IPS DF 19.7 (cell line): ENCODE measurements around the gene MYBBP1A.

Experiments used
- DNase-seq: peaks from one replicate; pipeline ENCODE4 v3.0.0-alpha.2; 2013; ENCODE audit warnings: low read depth, low spot score

MYBBP1A gene

DNA sequence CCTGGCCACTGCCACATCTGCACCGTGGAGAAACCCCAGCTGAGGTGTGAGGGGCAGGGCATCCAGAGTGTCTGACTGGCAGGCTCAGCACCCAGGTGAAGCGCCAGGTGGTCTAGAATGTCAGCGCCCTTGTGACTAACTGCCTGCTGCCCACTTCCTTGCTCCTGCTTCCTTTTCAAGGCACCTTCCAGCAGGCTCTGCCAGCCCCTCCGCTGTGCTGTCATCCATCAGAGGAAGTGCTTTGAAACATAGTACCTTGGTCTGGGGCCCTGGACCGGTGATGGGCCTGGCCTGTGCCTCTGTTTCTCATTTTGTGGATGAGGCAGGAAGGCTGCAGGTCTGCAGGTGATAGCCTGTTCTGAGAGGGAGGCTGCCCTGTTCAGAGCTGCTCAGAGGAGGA lies 51.0 kb downstream of the MYBBP1A start:
- DNase-seq, result no peak

DNA sequence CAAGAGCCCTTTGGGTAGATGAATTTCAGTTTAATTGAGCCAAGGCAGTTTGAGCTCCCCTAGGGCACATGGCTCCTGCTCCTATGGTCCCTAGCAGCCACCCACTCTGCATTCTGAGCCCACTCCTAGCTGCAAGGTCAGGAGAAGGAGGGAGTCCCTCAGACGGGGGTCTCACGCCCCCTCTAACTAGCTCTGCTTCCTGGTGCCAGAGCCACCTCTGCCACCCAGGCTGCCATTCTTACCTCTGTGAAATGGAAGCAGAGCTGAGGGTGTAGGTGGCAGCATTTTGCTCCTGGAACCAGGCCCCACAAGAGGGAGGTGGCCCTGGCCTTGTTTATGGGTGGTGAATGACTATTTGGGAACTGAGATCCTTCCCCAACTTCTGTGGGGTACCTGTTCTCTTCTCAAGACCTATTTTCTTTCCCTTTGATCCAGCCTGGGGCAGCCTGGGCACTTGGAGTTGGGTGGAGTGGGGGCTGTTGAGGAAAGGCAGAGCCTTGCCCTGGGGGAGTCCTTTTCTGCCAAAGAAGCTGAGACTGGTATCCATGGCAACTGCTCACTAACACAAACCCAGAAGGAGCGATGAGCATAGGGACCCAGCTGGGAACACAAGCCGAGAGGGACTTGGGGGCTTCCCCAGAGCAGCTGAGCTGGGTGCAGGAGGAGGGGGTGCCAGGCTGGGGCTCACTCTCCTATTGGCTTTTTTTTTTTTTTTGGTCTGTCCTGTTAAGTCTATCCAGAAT lies 51.7 kb downstream of the MYBBP1A start:
- no peak for DNase-seq

DNA sequence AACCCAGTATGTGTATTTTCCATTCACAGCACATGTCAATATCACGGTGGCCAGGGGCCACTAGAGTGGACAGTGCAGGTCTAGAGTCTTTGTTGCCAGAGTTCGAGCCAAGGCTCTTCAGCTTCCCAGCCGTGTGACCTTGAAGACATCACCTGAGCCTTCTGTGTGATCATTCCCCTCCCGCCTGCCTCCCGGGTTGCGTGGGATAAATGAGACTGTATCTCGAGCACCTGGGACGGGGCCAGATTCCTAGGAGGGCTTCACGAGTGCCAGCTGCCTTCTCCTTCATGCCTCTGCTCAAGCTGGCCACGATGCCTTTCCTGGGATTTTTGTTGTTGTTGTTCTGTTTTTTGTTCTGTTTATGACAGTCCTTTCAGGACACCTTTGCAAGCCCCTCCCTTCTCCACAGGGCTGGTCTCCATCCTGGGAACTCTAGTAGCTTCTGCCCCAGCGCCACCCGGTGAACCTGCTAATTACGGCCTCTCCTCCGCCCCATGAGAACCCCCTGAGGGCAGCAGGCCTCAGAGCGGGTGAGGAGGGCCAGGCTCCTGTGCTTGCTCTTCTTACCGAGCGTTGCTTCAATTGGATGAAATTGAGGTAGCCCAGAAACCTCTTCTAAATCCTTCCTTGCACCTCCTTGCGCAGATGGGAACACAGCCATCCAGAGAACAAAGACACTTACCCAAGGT lies 52.6 kb downstream of the MYBBP1A start:
- DNase-seq, result no peak

- DNase-seq, result no peak
These were observed 53.8 kb downstream of the MYBBP1A start for GRCh38 chr17:4501295-4501949.

DNA sequence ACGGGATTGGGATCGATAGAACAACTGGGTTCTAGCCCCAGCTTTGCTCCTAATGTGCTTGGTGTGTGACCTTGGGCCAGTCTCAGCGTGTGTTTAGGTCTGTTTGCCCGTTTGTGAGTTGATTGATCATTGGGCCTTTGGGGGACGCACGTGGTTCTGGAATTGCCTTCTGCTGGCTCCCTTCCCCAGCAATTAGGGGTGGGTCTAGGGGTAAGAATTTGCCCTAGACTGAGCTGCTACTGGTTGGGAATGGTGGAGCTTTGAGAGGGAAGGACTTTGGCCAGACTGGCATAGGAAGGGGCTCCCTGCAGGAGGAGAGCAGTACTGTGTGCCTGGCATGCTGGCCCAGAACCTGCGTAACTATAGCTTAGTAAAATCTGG lies 55.0 kb downstream of the MYBBP1A start:
- DNase-seq, result no peak

DNA sequence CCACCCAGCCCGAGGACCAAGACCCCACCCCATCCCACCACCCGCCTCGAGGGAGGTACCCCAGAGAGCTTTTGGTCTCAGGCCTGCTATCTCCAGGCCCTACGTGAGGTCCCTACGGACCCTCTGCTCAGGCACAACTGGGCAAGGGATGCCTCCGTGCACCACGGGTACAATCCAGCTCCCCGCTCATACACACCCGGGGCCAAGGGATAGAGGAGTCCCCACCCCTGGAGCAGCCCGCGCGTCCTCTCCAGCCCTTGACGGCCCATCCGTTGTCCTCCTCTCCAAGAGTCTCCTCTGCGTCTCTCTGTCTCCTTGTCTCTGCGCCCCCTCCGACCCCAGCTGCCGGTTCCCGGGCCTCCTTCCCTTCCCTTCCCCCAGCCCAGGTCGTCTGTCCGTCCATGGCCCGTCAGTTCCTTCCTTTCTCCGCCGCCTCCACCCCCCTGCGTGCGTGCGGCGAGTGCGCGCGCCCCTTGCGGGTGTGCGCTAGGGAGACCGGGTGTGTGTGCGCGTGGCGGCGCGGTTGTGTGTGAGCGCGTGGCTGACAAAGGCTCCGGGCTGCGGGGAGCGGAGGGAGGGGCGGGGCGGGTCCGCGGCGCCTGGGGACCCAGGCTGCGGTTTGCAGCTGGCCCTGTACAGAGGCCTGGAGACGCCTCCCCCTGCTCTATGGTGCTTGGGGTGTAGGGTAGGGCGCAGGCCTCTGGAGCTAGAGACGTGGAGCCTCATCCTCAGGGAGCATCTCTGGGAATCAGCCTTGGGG lies 55.6 kb downstream of the MYBBP1A start:
- no peak for DNase-seq

DNA sequence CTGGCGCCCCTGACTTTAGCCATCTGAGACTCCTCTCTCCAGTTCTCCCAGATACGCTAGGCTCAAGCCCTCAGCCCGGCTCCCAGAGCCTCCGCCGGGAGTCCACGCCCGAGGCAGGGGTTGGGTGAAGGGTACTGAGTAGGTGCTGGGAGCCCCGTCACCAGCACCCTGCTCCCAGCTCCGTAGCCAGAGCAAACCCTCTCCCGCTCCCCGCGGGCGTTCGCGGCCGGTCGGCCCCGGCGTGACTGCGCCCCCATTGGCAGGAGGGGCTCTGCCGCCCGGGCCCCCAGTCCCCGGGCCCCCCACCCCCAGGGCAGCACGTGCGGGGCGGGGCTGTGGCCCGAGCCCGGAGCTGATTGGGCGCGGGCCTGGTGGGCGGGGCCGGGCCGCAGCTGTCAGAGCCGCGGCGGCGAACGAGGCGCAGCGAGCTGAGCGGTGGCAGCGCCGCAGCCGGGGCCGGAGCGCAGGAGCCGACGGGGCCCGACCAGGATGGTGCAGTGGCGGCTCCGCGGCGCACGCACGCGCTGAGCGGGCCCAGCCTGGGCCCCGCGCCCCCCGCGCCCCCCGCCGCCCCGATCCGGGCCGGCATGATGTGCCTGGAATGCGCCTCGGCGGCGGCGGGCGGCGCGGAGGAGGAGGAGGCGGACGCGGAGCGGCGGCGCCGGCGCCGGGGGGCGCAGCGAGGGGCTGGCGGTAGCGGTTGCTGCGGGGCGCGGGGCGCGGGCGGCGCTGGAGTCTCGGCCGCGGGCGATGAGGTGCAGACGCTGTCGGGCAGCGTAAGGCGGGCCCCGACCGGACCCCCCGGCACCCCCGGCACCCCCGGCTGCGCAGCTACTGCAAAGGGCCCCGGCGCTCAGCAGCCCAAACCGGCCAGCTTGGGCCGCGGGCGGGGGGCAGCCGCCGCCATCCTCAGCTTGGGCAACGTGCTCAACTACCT lies 56.5 kb downstream of the MYBBP1A start, which contains the start of gene SPNS2:
SPNS2 (plus strand) TSS at position 421 of the 937 bp plus-strand sequence; CDS start at position 588, 167 bp downstream.
- DNase-seq, result no peak

DNA sequence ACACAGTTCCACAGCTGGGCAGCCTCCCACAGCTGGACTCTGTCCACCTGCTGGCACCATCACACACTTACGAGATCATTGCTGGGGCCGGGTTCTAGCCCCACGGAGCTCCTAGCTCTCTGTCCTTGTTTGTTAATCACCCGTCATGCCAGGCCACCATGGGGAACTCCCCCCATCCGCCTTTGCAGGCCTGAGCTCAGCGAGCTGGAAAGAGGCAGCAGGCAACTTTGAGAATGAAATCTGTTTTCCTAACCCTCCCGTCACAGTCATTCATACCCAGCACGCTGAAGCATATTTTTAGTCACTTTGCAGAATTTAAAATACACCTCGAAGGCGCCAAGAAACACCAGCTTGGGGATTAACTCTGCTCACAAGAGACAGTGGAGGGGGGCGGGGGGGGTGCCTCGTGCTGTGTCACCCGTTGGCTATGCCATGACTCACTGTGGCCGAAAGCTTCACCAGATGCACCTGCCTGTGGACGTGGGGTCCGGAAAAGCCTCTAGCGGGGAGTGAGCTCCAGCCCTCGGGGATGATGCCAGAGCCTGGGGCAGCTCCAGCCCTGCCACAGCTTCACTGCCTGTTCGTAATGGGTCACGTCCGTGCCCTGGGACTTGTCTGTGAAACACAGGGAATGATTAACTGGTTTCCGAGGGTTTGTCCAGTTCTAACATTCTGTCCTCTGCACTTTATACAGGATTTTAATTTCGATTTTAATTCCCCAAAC lies 57.9 kb downstream of the MYBBP1A start:
- DNase-seq, result no peak

DNA sequence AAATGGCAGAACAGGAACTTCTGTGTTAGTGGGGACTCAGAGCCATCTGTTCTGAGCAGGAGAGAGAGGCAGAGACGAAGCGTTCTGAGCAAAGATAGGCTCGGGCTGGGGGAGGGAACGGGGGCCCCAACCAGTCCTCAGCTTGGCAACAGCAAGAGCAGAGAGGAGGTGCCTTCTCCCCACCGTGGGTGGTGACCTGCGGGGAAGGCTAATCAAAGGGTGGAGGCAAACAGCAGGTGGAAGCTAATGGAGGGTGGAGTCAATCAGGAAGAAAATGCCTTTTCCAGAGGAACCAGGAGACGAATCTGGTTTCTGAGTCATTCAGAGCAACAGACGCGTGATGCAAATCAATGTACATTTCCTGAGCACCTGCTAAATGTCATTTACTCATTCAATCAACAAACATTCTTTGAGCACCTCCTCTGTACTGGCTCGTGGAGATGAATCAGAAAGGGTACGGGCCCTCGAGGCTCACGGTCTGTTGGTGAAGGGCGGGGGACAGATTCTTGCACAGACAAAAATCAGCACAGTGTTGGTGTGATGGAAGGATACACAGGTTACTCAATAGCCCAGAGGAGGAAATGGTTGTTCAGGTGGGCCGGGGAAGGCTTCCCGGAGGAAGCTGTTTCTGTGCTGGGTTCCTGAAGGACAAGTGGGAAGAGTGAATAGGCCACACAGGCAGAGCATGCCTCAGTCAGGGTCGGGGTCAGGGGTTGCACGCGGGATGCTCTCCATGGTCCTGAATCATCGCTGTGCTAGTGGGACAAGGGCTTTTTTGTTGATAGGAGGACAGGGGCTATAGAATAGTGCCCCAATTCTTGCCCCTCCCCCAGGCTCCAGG lies 62.2 kb downstream of the MYBBP1A start:
- peak; percentile 73 for DNase-seq

DNA sequence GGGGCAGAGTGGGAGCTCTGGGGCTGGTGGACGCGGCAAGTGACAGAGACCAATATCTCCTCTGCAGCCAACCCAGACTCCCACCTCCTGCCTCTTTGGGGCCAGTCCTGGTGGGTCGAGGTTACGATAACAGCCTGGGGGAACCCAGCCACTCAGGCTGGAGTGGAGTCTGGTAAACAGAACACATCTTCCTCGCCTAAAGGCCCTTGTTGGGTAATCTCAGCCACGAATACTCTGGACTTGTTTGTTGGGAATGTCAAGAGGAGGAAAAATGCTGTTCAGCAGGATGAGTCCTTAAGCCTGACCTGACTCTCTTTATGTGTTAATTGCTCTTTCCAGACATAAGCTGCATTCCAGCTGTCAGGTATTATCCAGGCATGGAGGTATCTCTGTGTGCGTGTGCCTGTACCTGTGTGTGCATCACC lies 64.5 kb downstream of the MYBBP1A start:
- DNase-seq, result no peak

DNA sequence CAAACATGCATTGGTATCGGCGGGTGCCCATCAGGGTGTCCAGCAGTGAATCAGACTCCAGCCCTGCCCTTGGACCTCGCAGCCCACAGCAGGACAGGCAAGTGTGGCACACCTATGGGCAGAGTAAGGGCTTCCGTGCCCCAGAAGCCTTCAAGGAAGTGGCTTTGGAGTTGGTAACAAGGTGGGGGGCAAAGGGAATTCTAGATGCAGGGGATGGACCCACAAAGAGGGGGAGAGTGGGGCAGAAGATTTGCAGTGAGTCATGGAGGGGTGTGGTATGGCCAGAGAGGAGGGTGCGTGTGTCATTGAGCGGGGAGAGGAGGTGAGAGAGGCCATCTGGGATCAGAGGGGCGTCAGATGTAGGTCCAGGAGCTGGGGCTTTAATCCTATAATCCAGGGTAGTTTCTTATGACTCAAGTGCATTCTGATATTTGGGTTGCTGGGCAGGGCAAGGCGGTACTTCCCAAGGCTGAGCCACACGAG lies 65.0 kb downstream of the MYBBP1A start:
- no peak for DNase-seq

DNA sequence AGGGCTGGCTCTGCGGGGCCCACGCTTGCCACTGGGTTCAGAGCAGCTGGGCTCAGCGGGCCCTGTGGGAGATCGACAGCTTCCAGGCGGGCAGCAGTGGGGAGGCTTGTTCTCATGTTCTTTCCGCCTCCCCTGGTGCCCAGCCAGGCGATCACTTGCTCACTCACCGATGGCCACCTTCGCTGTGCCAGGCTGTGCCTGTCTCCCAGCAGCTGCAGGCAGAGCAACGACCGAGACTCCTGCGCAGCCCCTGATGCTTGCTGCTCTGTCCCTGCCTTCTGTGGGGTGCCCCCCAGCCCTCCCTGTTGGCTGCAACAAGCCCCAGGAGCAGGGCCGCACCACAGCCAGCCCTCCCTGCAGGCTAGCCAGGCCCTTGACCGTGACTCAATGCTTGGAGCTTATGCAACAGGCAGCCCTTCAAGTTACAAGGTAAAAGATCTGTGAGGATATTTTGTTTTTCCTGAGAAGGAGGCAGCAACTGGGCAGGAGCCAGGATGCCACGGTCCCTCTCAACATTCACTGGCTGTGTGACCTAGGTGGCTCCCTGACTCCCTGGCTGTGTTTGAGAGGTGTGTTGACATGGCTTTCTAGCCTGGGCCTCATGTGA lies 66.1 kb downstream of the MYBBP1A start:
- no peak for DNase-seq
